GM19351 (cell line): ENCODE results near the gene C2orf76.
"Not testable (repeated sequence)": the region's sequence is repeated elsewhere in the genome, so short reads cannot be mapped to it uniquely, and the experiment has no call there.

Experiments used
- ATAC-seq: cut with Tn5 transposase; IDR thresholded peaks from one replicate; pipeline ENCODE4 v1.9.1; 2021; ENCODE audit warnings: mild to moderate bottlenecking, moderate library complexity; ENCODE audit not compliant: unreplicated experiment

Gene C2orf76

GRCh38 chr2:119366649-119367471, at the start of gene C2orf76, which contains the start of gene DBI:
Gene C2orf76, minus strand, starts transcription at chr2:119366834. Its CDS starts 26,875 bp downstream, at chr2:119339959.
Gene DBI, plus strand, starts transcription at chr2:119366977. Its CDS starts 75 bp downstream, at chr2:119367052.
- peak; percentile 90 for ATAC-seq

DNA sequence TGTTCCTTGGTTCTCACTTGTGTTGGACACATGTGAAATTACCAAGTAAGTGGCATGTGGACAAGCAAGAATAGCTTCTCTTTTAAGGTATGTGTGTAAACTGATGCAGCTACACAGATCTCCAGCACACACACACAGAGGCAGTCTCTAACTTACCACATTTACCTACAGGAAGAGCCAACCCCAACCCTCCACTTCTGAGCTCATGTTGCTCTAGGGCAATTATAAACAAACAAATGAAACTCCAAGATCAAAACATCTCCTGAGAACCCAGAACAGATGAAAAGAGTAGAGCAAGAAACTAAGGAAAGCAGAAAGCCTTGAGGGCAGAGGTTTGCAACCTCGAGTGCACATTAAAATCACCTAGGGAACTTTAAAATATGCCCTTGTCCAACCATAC, 49.0 kb upstream of the C2orf76 start:
- ATAC-seq, result no peak

DNA sequence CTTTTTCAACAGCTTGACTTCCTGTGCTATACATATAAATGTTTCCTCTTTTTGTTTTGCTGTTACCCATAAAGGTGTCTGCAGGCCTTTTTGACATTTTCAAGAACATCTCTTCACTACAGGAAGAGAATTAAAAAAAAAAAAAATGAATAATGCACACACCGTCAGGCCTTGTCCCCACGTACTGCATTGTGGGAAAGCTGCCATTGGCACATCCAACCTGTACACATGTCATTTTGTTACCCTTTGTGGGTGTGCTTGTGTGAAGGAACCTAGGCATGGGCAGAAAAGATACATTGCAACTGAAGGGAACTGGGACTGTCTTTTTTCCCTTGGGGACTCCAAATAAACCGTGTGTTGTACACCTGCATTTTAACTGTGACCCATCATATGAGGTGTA, 48.3 kb upstream of the C2orf76 start:
- no peak for ATAC-seq

GRCh38 chr2:119409506-119409905, 42.9 kb upstream of the C2orf76 start:
- ATAC-seq, result no peak

DNA sequence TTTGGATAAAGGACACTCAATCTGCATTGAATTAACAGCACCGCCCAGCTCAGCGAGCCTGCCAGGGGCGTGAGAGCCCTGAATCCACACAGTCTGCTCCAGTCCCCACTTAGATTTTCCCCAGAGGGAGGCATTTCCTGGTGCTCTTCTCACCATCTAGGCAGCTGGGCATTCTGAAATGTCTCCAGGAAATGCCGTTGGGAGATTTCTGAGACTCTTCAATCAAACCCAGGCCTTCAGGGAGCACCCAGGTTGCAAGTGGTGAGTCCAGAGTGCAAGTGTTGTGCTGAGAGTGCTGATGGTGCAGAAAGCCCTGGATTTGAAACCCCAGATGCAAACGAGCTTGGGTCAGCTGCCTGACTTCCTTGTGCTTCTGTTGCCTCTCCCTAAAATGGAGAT, 41.6 kb upstream of the C2orf76 start:
- no peak for ATAC-seq

GRCh38 chr2:119407430-119408220, 41.0 kb upstream of the C2orf76 start:
- no peak for ATAC-seq

DNA sequence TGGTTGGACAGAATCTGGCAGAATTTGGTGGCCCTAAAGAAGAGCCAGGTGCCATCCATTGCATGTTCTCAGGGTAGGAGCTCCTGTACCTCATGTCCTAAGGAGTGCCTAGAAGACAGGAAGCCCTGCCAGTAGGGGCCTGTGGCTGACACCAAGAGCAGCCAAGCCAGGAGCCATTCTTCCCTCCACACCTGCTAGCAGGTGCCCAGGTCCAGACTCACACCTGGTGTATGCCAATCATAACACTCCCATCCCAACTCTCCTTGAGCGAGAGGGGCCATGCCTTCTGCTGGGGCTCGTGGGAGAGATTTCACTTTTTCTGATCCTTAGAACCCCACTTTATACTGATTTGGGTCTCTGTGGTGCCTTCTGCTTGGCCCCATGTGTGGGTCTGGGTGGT, 38.5 kb upstream of the C2orf76 start:
- ATAC-seq, result no peak

DNA sequence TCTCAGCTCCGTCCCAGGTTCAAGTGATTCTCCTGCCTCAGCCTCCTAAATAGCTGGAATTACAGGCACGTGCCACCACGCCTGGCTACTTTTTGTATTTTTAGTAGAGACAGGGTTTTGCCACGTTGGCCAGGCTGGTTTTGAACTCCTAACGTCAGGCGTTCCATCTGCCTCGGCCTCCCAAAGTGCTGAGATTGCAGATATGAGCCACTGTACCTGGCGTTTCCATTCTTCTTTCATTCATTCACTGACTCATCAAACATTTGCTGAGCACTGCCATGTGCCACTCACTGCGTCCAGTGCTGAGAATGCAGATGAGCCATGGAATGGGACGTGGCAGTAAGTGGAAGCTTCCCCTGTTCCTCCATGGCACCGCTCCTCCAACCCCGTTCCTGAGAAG, 37.0 kb upstream of the C2orf76 start:
- ATAC-seq, result not testable (repeated sequence)

GRCh38 chr2:119402645-119403560, 36.3 kb upstream of the C2orf76 start:
- no peak for ATAC-seq

- no peak for ATAC-seq
Observed at GRCh38 chr2:119402106-119402505, 35.5 kb upstream of the C2orf76 start.

DNA sequence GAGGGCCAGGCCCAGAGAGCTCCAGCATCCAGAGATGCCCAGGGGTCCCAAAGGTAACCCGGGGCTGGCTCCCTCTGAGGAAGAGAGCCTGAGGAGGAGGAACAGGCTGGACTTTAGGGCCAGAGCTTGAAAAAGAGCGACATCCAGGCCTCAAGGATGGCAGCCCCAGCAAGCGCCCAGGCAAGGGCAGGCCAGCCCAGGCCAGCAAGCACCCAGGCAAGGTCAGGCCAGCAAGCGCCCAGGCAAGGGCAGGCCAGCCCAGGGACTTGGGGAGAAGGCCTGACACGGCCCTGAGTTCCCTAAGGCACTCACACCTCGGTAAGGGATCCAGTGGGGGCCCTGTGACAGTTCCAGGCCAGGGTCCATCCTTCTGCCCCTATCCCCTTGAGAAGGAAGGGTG, 30.6 kb upstream of the C2orf76 start:
- no peak for ATAC-seq

GRCh38 chr2:119393971-119394748, 27.5 kb upstream of the C2orf76 start:
- ATAC-seq, result no peak

- no peak for ATAC-seq
Observed at GRCh38 chr2:119389615-119390306, 23.1 kb upstream of the C2orf76 start.

DNA sequence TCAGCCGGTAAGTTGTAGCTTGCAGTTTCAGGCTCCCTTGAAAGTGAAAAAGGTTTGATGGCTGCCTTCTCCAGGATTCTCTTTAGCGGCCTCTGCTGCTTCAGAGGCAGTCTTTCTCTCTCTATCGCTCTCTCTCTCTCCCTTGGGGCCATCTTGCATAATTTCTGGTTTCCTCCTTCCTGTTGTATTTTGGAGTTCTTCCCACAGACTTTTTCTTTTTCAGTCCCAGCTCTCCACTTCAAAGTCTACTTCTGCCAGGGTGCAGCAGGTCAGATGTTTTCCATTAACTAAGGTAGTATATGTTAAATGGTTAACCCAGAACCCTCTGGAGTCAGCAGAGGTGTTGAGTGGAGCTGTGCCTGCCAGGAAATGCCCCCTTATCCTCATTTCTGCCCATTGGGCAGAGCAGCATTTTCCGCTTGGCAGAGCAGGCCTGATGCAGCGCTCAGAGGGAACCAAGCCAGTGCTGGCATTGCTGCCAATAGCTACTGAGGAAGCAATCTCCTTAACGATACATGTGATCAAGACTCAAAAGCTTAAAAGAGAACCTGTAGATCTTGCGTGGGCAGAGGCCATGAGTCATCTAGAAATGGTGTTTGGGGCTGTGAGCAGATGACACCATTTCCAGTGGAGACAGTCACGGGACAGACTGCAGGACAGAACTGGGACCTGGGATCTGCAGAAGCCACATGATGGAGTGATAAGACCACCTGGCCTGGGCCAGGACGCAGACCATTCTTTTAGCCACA, 20.9 kb upstream of the C2orf76 start:
- ATAC-seq, result peak; percentile 91

- no peak for ATAC-seq
Observed at GRCh38 chr2:119385466-119385865, 18.8 kb upstream of the C2orf76 start.

GRCh38 chr2:119384971-119385370, 18.3 kb upstream of the C2orf76 start:
- ATAC-seq, result no peak

DNA sequence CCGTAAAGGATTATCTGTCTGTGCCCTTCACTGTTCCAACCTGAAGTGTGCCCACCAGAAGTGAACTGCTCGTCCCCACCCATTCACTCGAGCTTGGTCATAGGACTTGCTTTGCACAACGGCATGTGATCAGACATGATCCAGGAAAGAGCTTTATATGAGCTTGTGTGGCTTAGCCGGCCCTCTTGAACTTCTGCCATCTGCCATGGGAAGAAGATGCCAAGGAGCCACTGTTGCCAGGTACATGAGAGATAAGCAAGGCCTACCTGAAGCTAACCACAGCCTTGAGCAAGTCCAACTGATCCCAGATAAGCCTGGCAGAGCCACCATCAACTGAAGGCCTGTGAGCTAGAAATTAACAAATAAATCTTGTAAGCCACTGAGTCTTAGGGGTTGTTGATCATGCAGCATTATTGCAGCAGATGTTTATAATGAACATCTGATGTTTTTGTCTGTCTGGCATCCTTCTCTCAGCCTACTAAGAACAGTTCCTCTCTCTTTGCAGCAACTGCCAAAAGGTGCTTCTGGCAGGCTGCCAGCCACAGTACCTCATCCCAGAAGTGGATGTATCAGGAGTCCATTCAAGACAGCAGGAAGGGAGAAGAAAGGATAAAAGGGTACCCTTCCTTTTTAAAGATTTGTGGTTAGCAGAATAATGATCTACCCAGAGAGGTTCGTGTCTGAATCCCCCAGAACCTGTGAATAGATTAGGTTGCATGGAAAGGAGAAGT, 16.9 kb upstream of the C2orf76 start:
- ATAC-seq, result no peak

DNA sequence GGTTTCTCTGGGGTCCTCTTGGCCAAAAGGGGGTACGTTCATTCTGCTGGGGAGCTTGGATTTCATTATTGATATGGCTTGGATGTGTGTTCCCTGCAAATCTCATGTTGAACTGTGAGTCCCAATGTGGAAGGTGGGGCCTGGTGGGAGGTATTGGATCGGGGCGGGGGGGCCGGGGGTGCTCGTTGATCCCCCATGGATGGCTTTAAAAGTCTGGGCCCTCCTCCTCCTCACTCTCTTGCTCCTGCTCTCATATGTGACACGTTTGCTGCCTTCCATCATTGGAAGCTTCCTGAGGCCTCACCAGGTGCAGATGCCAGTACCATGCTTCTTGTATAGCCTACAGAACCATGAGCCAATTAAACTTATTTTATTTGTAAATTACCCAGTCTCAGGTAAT, 11.9 kb upstream of the C2orf76 start:
- no peak for ATAC-seq
